GM12875 (cell line): Measurements from ENCODE around the gene ELAVL3.
A peak's percentile ranks its signal among the peaks of the same experiment; 100 is the strongest.

ENCODE experiments used
- H3K4me3 ChIP-seq: one replicate; pipeline ENCODE4 v1.5.1; 2011; ENCODE audit warnings: low read depth, low read length, control low read depth
- CTCF ChIP-seq: IDR thresholded peaks from 2 replicates; pipeline ENCODE4 v1.5.1; 2011; ENCODE audit warnings: low read depth, mild to moderate bottlenecking, control low read depth, inconsistent platforms, low read length, moderate library complexity, borderline replicate concordance; ENCODE audit not compliant: insufficient read depth

ELAVL3 gene

GRCh38 chr19:11451327-11451870 is 29.4 kb downstream of the ELAVL3 start:
- no peak overlapping the region for H3K4me3 ChIP-seq
- TF ChIP-seq CTCF: no peak

GRCh38 chr19:11450570-11451326 is 30.1 kb downstream of the ELAVL3 start:
- TF ChIP-seq CTCF: no peak
- H3K4me3 ChIP-seq: no peak overlapping the region

GRCh38 chr19:11448923-11449554 is 31.8 kb downstream of the ELAVL3 start:
- H3K4me3 ChIP-seq: no peak overlapping the region
- no peak for TF ChIP-seq CTCF

- TF ChIP-seq CTCF: no peak
- no peak overlapping the region for H3K4me3 ChIP-seq
Measured at GRCh38 chr19:11448410-11448809, 32.4 kb downstream of the ELAVL3 start.

GRCh38 chr19:11447347-11448262 is 33.2 kb downstream of the ELAVL3 start:
- no peak overlapping the region for H3K4me3 ChIP-seq
- TF ChIP-seq CTCF: no peak

- TF ChIP-seq CTCF: peak; percentile 77
- H3K4me3 ChIP-seq: no peak overlapping the region
Measured at GRCh38 chr19:11446652-11447301, 34.1 kb downstream of the ELAVL3 start.
